ENCODE results near the gene GPR158.

GPR158 gene

GRCh38 chr10:25498645-25499044 is 323.8 kb downstream of the GPR158 start:
- no peak for DNase-seq (ENCODE audit: low read depth, low spot score)

GRCh38 chr10:25501912-25502311 is 327.1 kb downstream of the GPR158 start:
- peak; percentile 52 for DNase-seq (ENCODE audit: low read depth, low spot score)

GRCh38 chr10:25502453-25502852 is 327.7 kb downstream of the GPR158 start:
- no peak for DNase-seq (ENCODE audit: low read depth, low spot score)

GRCh38 chr10:25504306-25504705 is 329.5 kb downstream of the GPR158 start:
- no peak for DNase-seq (ENCODE audit: low read depth, low spot score)

- DNase-seq (ENCODE audit: low read depth, low spot score) = no peak
These were observed 330.0 kb downstream of the GPR158 start for GRCh38 chr10:25504838-25505237.

GRCh38 chr10:25505466-25505865 is 330.7 kb downstream of the GPR158 start:
- no peak for DNase-seq (ENCODE audit: low read depth, low spot score)

GRCh38 chr10:25506821-25507335 is 332.1 kb downstream of the GPR158 start:
- no peak for DNase-seq (ENCODE audit: low read depth, low spot score)

- DNase-seq (ENCODE audit: low read depth, low spot score) = peak; percentile 63
These were observed 333.5 kb downstream of the GPR158 start for GRCh38 chr10:25508112-25508815.

GRCh38 chr10:25509151-25509550 is 334.4 kb downstream of the GPR158 start:
- DNase-seq (ENCODE audit: low read depth, low spot score) = no peak

- no peak for DNase-seq (ENCODE audit: low read depth, low spot score)
These were observed 347.5 kb downstream of the GPR158 start for GRCh38 chr10:25522294-25522693.

- DNase-seq (ENCODE audit: low read depth, low spot score) = peak; percentile 74
These were observed 348.3 kb downstream of the GPR158 start for GRCh38 chr10:25522946-25523608.

GRCh38 chr10:25530306-25530705 is 355.5 kb downstream of the GPR158 start:
- DNase-seq (ENCODE audit: low read depth, low spot score) = no peak

GRCh38 chr10:25531457-25532061 is 356.8 kb downstream of the GPR158 start:
- no peak for DNase-seq (ENCODE audit: low read depth, low spot score)

GRCh38 chr10:25532213-25532612 is 357.4 kb downstream of the GPR158 start:
- no peak for DNase-seq (ENCODE audit: low read depth, low spot score)

- no peak for DNase-seq (ENCODE audit: low read depth, low spot score)
These were observed 361.2 kb downstream of the GPR158 start for GRCh38 chr10:25536027-25536426.

- no peak for DNase-seq (ENCODE audit: low read depth, low spot score)
These were observed 372.6 kb downstream of the GPR158 start for GRCh38 chr10:25547382-25547781.

GRCh38 chr10:25552283-25552919 is 377.6 kb downstream of the GPR158 start:
- no peak for DNase-seq (ENCODE audit: low read depth, low spot score)

GRCh38 chr10:25555865-25556264 is 381.1 kb downstream of the GPR158 start:
- no peak for DNase-seq (ENCODE audit: low read depth, low spot score)

GRCh38 chr10:25556457-25556856 is 381.7 kb downstream of the GPR158 start:
- no peak for DNase-seq (ENCODE audit: low read depth, low spot score)

GRCh38 chr10:25557136-25557535 is 382.3 kb downstream of the GPR158 start:
- DNase-seq (ENCODE audit: low read depth, low spot score) = no peak

- DNase-seq (ENCODE audit: low read depth, low spot score) = no peak
These were observed 387.0 kb downstream of the GPR158 start for GRCh38 chr10:25561758-25562157.

GRCh38 chr10:25562547-25562946 is 387.7 kb downstream of the GPR158 start:
- DNase-seq (ENCODE audit: low read depth, low spot score) = no peak

Measured in ELF-1 (cell line).